Neuron (in vitro differentiated cells): ENCODE data around the gene CD59.
A peak's percentile ranks its signal among the peaks of the same experiment; 100 is the strongest.

Source experiments
- H2AFZ ChIP-seq: one replicate; pipeline ENCODE4 v1.6.1; 2013; ENCODE audit warnings: low read depth, mild to moderate bottlenecking, inconsistent platforms, low read length, moderate library complexity
- H3K27me3 ChIP-seq: one replicate; pipeline ENCODE4 v1.6.1; 2013; ENCODE audit warnings: low read length; ENCODE audit not compliant: insufficient read depth
- H3K36me3 ChIP-seq: one replicate; pipeline ENCODE4 v1.6.1; 2013; ENCODE audit warnings: low read length; ENCODE audit not compliant: insufficient read depth
- H3K4me1 ChIP-seq: one replicate; pipeline ENCODE4 v1.6.1; 2013; ENCODE audit warnings: low read length; ENCODE audit not compliant: insufficient read depth
- H3K4me3 ChIP-seq: 2 replicates; pipeline ENCODE4 v1.5.1; 2013; ENCODE audit warnings: mild to moderate bottlenecking, low read length, moderate library complexity
- H3K9me3 ChIP-seq: one replicate; pipeline ENCODE4 v1.6.1; 2013; ENCODE audit warnings: low read length

Gene CD59

GRCh38 chr11:33703234-33703633 is 33.0 kb downstream of the CD59 start:
- no peak overlapping the region for H2AFZ ChIP-seq
- no peaks in the 10 kb centered on the region for H3K9me3 ChIP-seq
- H3K4me1 ChIP-seq, result peaks cover 12% of the 10 kb centered on the region
- H3K4me3 ChIP-seq, result no peak overlapping the region
- H3K36me3 ChIP-seq, result peaks cover 12% of the 10 kb centered on the region
- H3K27me3 ChIP-seq, result no peaks in the 10 kb centered on the region

- peak overlapping the region; percentile 39 for H3K4me3 ChIP-seq
- no peaks in the 10 kb centered on the region for H3K27me3 ChIP-seq
- peak overlapping the region; percentile 83 for H2AFZ ChIP-seq
- no peaks in the 10 kb centered on the region for H3K36me3 ChIP-seq
- peaks cover 12% of the 10 kb centered on the region for H3K4me1 ChIP-seq
- no peaks in the 10 kb centered on the region for H3K9me3 ChIP-seq
Observed at GRCh38 chr11:33701302-33702230, 34.7 kb downstream of the CD59 start.

GRCh38 chr11:33700502-33701271 is 35.5 kb downstream of the CD59 start, which contains the start of gene C11orf91:
TSS of gene C11orf91 (minus strand) at chr11:33700826. CDS start at chr11:33700740, 86 bp downstream.
- no peaks in the 10 kb centered on the region for H3K36me3 ChIP-seq
- H2AFZ ChIP-seq, result peak within 1 kb of the TSS; percentile 83
- H3K9me3 ChIP-seq, result no peaks in the 10 kb centered on the region
- no peaks in the 10 kb centered on the region for H3K27me3 ChIP-seq
- H3K4me1 ChIP-seq, result peaks cover 12% of the 10 kb centered on the region
- peak within 1 kb of the TSS; percentile 49 for H3K4me3 ChIP-seq

- Histone ChIP-seq H3K36me3 (no peaks in the 10 kb centered on the region), H3K4me1 (peaks cover 17% of the 10 kb centered on the region), H3K4me3 (no peak overlapping the region), H3K27me3 (no peaks in the 10 kb centered on the region), H3K9me3 (no peaks in the 10 kb centered on the region), H2AFZ (no peak overlapping the region)
Observed at GRCh38 chr11:33700063-33700501, 36.1 kb downstream of the CD59 start.

GRCh38 chr11:33699515-33700062 is 36.6 kb downstream of the CD59 start:
- Histone ChIP-seq H3K27me3 (no peaks in the 10 kb centered on the region), H3K36me3 (no peaks in the 10 kb centered on the region), H2AFZ (no peak overlapping the region), H3K9me3 (no peaks in the 10 kb centered on the region), H3K4me3 (no peak overlapping the region), H3K4me1 (peaks cover 22% of the 10 kb centered on the region)

- no peaks in the 10 kb centered on the region for H3K9me3 ChIP-seq
- H3K27me3 ChIP-seq, result no peaks in the 10 kb centered on the region
- H3K36me3 ChIP-seq, result no peaks in the 10 kb centered on the region
- H3K4me1 ChIP-seq, result peaks cover 25% of the 10 kb centered on the region
- no peak overlapping the region for H3K4me3 ChIP-seq
- H2AFZ ChIP-seq, result no peak overlapping the region
Observed at GRCh38 chr11:33698921-33699320, 37.3 kb downstream of the CD59 start.

GRCh38 chr11:33697997-33698396 is 38.2 kb downstream of the CD59 start:
- no peak overlapping the region for H3K4me3 ChIP-seq
- no peaks in the 10 kb centered on the region for H3K36me3 ChIP-seq
- H3K4me1 ChIP-seq, result peaks cover 28% of the 10 kb centered on the region
- no peak overlapping the region for H2AFZ ChIP-seq
- no peaks in the 10 kb centered on the region for H3K9me3 ChIP-seq
- no peaks in the 10 kb centered on the region for H3K27me3 ChIP-seq

GRCh38 chr11:33696931-33697638 is 39.1 kb downstream of the CD59 start:
- H3K9me3 ChIP-seq, result no peaks in the 10 kb centered on the region
- no peak overlapping the region for H3K4me3 ChIP-seq
- H3K36me3 ChIP-seq, result no peaks in the 10 kb centered on the region
- H2AFZ ChIP-seq, result no peak overlapping the region
- peaks cover 36% of the 10 kb centered on the region for H3K4me1 ChIP-seq
- no peaks in the 10 kb centered on the region for H3K27me3 ChIP-seq

GRCh38 chr11:33696411-33696810 is 39.8 kb downstream of the CD59 start:
- no peak overlapping the region for H3K4me3 ChIP-seq
- peaks cover 34% of the 10 kb centered on the region for H3K4me1 ChIP-seq
- H3K27me3 ChIP-seq, result no peaks in the 10 kb centered on the region
- no peak overlapping the region for H2AFZ ChIP-seq
- no peaks in the 10 kb centered on the region for H3K36me3 ChIP-seq
- no peaks in the 10 kb centered on the region for H3K9me3 ChIP-seq

GRCh38 chr11:33695051-33695566 is 41.1 kb downstream of the CD59 start:
- H3K36me3 ChIP-seq, result no peaks in the 10 kb centered on the region
- H3K9me3 ChIP-seq, result no peaks in the 10 kb centered on the region
- H3K27me3 ChIP-seq, result no peaks in the 10 kb centered on the region
- no peak overlapping the region for H2AFZ ChIP-seq
- H3K4me1 ChIP-seq, result peaks cover 29% of the 10 kb centered on the region
- no peak overlapping the region for H3K4me3 ChIP-seq

- no peaks in the 10 kb centered on the region for H3K9me3 ChIP-seq
- H3K4me1 ChIP-seq, result peaks cover 29% of the 10 kb centered on the region
- H2AFZ ChIP-seq, result no peak overlapping the region
- H3K36me3 ChIP-seq, result no peaks in the 10 kb centered on the region
- H3K27me3 ChIP-seq, result no peaks in the 10 kb centered on the region
- no peak overlapping the region for H3K4me3 ChIP-seq
Observed at GRCh38 chr11:33694346-33695050, 41.7 kb downstream of the CD59 start.

GRCh38 chr11:33692541-33692940 is 43.7 kb downstream of the CD59 start:
- Histone ChIP-seq H2AFZ (peak overlapping the region; percentile 24), H3K4me3 (no peak overlapping the region), H3K4me1 (peaks cover 29% of the 10 kb centered on the region), H3K9me3 (no peaks in the 10 kb centered on the region), H3K36me3 (no peaks in the 10 kb centered on the region), H3K27me3 (no peaks in the 10 kb centered on the region)
